GM19324 (cell line): Measurements from ENCODE around the gene CELA3B.
"Not testable (repeated sequence)": the region's sequence is repeated elsewhere in the genome, so short reads cannot be mapped to it uniquely, and the experiment has no call there.

Source experiments
- ATAC-seq: cut with Tn5 transposase; IDR thresholded peaks from one replicate; pipeline ENCODE4 v1.9.1; 2021; ENCODE audit warnings: mild to moderate bottlenecking, moderate library complexity; ENCODE audit not compliant: unreplicated experiment, low FRiP score

CELA3B gene

DNA sequence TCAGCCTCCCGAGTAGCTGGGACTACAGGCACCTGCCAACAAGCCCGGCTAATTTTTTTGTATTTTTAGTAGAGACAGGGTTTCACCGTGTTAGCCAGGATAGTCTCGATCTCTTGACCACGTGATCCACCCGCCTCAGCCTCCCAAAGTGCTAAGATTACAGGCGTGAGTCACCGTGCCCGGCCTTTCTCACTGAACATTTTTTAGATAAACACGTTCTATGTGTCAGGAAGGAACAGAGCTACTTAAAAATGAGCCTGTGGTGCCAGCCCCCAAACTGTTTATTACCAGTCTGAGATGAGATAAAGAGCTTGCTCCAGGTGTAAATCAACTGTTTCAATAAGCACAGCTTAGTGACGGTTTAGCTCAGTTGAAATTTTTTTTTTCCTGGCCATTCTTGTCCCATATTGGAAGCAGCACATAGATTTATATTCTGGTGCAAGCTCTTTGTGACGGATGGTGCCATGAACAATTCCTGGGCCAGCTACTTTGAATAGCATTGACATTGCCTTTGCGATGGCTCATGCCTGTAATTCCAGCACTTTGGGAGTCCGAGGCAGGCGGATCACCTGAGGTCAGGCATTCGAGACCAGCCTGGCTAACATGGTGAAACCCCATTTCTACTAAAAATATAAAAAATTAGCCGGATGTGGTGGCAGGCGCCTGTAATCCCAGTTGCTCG, 33.7 kb upstream of the CELA3B start:
- ATAC-seq: not testable (repeated sequence)

DNA sequence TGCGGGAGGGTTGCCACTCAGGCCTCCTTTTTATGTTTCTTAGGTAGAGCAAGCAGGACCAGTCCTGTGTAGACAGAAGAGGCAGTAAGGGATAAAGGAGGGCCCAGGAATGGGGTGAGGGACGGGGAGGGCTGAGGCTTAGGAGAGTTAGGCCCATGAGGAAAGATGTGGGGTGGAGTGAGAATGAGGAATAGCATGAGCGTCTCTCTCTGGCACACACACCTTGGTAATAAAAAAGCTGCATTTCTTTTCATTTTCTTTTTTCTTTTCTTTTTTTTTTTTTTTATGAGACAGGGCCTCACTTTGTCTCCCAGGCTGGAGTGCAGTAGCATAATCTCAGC, 32.1 kb upstream of the CELA3B start:
- no peak for ATAC-seq

DNA sequence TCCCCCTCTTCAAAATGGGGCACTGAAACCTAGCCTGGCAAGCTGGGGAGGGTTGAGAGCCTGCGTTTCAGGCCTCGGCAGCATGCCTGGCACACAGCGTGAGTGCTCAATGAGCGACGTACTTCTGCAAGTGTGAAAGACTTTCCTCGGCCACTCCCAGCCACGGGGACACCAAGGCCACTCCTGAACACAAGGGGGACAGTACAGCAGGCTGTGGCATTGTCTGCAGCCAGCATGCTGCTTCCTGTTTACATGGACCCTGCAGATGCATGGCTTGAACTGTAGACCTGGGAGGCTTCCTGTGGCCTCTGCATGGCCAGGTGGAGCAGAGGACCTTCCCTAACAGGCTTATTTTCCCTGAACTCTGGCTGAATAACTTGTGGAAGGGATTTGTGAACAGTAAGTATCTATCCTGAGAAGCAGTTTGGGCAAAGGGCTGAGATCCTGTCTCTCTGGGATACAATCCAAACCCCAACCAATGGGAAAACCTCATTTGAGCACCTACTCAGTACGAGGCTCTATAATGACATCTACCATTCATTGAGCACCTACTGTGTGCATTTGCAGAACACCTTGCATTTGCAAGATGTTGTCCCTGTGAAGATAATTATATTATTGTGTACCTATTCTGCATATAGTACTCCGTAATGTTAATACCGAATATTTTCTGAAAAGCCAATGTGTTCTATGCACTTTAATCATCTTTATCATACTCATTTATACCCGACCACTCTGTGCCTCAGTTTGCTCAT, 29.8 kb upstream of the CELA3B start:
- ATAC-seq: no peak

DNA sequence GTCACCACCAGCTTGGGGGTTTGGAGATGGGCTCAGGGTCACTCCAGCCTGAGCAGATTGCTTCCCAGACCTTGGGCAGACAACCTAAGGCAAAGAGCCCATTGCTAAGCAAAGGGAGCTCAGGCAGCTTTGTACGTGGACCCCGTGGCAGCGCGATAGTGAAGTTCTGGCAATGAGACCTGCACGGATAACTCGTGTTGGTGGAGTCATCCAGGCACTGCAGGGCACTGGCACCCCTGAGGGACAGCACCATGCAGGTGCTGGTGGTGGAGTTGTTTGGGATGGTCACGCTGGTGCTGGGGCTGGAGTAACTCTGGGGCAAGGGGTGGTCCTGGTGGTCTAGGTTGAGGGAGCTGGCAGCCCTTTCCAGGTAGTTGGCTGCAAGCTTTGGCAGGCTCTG, 26.1 kb upstream of the CELA3B start:
- no peak for ATAC-seq

DNA sequence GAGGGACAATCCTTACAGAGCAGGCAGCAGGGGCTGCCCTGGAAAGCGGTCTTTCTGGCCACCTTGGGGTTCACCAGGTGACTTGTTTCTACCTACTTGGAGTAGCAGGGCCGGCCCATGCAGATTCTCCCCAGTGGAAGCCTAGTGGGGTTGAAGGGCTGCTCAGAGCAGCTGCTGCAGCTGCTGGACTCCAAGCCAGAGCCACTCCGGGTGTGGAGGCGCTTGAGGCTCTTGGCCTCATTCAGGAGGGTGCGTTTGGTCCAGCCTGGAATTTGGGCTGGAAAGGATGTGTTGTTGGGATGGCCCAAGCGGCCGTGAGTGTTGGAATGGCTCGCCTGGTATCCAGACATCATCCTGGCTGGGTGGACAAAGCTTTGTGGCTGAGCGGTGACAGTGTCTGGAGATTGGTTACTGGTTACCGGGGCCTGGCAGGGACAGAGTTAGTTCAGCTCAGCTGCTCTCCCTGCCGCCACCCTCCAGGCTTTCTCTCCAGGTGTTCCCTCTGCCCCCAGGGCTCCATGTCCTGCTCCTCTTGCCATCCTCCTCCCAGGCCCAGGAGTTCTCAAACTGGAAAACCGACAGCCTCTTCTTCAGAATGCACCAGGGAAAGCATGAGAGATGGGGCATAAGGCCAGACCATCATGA, 25.5 kb upstream of the CELA3B start:
- no peak for ATAC-seq

DNA sequence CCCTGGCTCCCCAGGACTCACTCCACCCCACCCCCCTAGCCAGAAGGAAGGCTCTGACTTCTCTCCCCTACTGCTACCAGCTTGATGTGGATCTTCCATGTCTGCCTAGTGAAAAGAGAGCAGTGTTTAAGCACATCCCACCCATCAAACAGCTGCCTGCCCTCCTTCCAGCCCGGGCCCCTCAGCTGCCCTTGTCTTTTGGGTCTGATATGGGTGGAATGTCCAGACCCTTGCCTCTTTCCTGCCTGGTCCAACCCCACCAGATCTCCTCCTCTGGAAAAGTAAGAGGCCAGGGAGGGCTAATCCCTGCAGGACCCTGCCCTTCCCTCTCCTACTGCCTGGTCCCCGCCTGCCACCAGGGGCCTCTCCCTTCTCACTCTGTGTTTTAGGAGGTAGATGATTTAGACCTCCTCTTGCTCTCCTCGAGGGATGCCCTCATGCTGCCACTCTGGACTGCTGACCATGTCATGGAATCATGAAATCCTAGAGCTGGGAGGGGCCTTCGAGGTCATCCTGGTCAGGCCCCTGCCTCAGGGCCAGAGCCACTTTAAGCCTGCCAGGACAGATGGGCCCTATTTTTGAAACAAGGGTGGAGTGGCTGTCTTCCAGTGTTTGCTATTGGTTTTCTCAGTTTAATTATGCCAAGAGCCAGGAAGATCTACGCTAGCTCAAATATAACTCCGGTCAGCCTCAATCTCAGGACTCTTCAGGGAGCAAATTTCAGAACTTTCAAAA, 23.9 kb upstream of the CELA3B start:
- ATAC-seq: no peak

DNA sequence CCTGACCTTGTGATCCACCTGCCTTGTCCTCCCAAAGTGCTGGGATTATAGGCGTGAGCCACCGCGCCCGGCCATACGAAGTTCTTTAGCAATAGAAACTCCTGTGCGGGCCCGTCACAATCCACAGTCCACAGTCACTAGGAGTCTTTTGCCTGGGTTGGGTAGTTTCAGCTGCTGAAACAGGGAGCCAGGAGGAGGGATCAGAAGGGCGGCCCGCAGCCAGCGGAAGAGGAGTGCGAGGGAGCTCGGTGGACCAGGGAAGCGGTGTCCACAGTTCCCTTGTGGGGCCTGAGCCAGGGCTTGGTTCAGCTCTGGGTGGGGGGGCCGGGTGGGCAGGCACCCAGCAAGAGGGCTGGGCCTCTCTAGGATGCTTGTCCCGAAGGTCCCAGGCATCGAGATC, 21.8 kb upstream of the CELA3B start:
- no peak for ATAC-seq

DNA sequence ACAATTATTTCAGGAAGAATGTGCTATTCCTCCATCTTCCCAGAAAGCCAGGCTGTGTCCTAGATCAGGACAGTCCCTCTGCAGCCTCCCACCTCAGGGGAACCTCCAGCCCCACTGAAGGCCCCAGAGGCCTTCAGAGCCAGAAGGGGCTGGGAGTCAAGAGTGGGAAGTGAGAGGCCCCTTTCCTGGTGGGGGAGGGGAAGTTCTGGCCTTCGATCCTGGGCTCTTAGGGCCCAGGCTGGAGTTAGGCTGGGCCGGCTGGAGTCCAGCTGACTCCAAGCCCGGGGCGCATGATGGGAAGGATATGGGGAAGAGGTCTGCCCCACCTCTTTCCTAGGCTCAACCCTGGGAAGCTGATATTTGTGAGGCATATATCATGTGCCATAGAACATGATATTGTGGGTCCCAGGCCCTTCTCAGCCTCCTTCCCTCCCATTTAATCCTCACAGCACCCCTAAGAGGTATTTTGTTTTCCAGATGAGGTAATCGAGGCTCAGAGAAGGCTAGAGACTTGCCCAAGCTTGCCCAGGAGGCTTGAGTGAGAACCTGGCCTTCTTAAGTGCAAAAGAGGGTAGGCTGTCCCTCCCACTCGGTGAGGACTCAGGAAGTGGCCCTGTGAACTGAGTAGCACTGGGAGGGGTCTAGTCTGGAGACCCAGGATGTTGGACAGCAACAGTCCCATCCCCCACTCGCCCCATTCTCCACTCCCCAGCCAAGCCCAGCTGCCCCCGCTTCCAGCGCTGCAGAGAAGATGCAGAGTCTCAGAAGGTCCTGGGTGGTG, 21.1 kb upstream of the CELA3B start:
- no peak for ATAC-seq

DNA sequence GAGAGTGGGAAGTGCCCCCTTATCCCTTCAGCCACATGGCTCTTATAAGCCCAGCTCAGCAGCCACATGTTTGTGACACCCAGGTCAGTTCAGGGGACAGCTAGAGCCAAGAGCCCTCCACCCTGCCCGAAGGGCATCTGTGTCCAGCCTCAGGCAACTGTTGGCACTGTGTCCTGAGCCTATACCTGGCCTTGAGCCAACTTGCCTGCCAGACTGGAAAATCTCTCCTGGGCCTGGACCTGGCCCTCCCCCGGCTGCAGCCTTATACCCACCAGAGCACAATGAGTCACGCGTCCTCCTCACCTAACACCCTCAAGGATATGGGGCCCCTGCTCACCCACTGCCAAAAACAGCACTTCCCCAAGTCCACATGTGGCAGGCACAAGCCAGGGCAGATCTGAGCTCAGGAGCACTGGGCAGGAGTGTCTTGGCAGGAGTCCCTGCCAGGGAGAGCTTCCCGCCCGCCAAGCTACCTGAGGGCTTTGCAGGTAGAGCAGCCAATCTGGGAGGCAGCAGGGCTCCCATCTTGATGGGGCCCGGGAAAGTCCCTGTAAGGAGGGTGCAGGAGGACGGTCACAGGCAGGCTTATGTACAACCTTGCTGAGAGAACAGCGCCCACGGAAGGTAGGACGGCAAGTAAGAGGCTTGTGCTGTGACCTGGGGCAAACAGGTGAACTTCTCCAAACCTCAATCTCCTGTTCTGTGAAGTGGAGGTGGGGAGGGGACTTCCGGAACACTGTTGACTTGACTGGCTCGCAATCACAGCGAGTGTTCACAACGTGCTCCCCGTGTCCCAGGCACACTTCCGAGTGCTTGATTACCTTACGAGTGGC, 19.9 kb upstream of the CELA3B start:
- no peak for ATAC-seq

DNA sequence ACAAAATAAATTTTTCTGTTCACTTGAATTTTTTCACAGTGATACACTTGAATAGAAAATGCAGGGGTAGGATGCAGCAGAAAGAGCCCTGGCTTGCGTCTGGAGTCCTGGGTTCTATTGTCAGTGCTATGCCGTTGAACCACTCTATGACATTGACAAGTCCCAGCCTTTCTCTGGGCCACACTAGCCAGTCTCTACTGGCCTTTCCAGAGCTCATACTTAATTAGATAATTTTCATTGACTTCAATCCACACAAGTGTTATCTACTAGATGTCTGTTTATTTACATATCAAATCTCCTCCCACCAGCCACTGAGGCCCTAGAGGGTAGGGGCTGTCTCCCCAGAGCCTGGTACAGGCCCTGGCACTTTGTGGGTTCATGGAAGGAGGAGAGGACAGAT, 15.5 kb upstream of the CELA3B start:
- ATAC-seq: no peak

DNA sequence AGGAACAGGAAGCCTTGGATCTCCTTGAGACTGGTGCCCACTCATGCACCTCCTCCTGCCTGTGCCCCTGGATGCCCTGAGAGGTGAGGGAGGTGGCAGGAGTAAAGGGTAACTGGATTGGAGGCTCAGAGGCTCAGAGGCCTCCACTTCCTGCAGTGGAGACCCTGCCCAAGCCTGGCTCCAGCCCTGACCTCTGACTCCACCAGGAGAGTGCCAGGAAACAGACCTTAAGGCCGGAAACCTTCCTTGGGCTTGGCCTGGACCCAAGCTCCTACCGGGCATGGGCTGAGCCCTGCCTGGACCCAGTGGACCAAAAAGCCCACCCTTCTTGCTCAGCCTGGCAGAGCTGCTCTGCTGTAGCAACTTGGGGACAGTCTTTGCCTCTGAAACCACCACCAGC, 15.0 kb upstream of the CELA3B start:
- no peak for ATAC-seq

DNA sequence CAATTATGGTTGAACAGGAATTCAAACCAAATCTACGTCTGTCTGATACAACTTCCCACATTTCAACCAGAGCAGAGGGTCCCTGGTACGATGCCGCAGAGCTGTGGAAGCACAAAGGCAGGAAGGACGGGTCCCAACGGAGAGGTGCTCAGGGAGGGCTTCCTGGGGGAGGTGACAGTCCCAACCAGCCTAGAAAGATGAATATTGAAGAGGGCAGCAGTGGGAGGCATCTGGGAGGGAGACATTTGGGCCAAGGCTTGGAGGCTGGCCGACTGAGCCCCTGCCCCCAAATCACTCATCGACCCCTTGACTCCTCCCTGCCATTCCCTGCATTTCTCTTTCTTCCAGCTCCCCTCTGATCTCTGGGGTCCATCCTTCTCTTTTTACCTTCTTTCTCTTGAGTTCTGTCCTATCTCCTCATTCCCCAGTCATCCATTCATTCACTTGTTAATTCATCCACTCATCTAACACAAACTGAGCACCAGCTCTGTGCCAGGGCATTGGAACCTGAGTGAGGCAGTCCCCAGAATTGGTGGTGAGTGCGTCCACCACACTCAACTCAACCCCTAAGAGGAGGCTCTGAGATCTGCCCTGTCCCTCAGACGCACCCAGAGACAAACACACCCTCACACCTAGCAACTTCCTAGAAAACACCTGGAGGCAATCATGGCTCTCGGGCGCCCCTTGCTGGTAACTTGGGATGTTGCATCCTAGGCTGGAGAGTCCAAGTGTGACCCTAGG, 13.2 kb upstream of the CELA3B start:
- ATAC-seq: no peak

DNA sequence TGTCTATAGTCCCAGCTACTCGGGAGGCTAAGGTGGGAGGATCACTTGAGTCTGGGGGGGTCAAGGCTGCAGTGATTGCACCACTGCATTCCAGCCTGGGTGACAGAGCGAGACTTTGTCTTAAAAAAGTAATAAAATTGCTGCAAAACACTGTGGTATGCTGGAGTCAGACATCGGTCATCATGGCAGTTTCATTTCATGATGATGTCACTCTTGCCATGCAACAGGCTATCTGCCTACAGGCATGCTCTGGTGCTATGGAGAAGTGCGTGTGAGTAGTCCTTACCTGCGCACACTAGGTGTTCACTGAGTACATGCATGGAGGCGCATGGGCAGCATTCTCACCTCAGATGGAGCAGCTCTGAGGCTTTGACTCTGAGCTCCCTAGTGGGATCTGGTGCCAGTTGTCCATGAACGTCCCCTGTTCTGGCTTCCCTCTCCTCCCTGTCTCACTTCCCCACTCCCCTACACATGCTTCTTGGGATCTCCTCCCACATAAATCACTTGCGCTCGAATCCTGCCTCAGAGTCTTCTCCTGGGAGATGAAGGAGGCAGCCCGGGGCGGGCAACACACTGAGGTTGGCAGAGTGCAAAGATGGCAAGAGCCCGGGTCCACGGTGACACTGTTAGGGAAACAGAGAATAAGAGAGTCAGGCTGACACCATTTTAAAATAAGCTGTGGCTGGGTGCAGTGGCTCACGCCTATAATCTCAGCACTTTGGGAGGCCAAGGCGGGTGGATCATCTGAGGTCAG, 10.4 kb upstream of the CELA3B start:
- ATAC-seq: no peak

DNA sequence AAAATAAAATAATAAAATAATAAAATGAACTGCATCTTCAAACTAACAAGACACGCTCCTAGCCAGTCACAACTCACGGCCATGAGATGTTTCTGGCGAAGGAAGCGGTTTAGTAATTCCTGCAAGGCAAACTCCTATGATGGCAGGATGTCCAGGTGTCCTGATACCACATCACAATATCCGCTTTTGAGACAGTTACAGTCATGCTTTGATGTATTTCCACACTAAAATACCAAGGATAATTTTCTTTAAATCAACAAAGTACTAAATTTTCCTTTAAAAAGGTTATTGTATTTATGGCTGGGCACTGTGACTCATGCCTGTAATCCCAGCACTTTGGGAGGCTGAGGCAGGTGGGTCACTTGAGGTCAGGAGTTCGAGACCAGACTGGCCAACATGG, 9.6 kb upstream of the CELA3B start:
- not testable (repeated sequence) for ATAC-seq

DNA sequence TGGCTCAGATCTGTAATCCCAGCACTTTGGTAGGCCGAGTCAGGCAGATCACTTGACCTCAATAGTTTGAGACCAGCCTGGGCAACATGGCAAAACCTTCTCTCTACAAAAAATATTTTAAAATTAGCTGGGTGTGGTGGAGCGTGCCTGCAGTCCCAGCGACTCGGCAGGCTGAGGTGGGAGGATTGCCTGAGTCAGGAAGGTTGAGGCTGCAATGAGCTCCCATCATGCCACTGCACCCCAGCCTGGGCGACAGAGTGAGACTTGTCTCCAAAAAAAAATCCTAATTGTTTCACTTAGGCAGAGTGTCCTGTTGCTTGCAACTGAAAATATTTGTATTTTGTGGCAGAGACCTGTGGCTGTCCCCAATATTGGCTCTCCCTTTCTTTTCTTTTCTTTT, 7.8 kb upstream of the CELA3B start:
- not testable (repeated sequence) for ATAC-seq

DNA sequence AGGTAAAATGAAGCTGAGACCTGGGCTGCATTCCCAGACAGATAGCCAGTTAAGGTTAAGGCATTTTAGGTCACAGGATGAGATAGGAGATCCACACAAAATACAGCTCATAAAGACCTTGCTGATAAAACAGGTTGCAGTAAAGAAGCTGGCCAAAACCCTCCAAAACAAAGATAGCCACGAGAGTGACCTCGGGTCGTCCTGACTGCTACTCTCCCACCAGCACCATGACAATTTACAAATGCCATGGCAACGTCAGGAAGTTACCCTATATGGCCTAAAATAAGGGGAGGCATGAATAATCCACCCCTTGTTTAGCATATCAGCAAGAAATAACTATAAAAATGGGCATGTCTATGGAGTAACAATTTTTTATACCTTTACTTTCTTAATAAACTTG, 6.3 kb upstream of the CELA3B start:
- ATAC-seq: not testable (repeated sequence)

DNA sequence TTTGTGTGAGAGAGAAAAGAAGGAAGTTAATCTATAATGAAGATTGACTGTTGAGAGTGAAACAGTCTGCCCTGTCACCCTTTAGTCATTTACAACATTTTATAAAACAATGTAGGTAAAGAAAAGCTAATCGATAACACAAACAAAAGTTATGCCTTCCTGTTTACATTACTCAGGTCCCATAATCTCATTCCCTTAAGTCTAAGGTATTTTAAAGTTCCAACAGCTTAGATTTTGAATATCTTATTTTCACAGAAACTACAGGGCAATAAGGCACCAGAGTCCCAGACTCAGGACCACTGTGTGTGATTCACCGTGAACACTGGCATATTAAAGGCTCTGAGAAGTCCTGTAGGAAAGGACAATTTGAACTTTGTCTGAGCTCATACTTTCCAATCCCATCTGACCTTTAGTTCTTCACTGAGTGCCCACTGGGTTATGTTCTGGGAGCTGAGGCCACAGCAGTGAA, 3.8 kb upstream of the CELA3B start:
- ATAC-seq: not testable (repeated sequence)

DNA sequence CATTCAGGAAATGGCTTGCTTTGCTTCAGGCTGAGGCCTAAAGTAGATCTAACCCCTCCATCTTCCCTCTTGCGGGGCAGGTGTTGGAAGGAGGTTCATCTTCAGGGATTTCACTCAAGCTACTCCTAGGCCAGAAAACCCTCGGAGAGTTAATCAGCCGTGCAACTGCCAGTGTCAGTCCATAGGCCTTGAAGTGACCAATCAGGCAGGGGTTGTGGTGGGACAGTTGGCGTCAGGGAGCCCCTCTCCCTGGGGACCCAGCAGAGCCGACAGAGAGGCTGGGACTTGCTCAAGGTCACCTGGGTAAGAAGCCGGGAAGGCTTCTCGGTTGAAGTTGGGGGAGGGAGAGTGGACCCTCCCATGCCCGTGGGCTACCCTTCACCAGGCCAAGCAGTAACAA, 2.9 kb upstream of the CELA3B start:
- ATAC-seq: not testable (repeated sequence)
